ENCODE data around the gene FCHO2. TPM values are rescaled to one million over a fixed set of nuclear protein-coding genes. Genes with fewer than 3 reads are reported as not detected.

FCHO2 gene
- total RNA-seq, 1 experiment from 2014 or later, result 5.8 TPM

DNA sequence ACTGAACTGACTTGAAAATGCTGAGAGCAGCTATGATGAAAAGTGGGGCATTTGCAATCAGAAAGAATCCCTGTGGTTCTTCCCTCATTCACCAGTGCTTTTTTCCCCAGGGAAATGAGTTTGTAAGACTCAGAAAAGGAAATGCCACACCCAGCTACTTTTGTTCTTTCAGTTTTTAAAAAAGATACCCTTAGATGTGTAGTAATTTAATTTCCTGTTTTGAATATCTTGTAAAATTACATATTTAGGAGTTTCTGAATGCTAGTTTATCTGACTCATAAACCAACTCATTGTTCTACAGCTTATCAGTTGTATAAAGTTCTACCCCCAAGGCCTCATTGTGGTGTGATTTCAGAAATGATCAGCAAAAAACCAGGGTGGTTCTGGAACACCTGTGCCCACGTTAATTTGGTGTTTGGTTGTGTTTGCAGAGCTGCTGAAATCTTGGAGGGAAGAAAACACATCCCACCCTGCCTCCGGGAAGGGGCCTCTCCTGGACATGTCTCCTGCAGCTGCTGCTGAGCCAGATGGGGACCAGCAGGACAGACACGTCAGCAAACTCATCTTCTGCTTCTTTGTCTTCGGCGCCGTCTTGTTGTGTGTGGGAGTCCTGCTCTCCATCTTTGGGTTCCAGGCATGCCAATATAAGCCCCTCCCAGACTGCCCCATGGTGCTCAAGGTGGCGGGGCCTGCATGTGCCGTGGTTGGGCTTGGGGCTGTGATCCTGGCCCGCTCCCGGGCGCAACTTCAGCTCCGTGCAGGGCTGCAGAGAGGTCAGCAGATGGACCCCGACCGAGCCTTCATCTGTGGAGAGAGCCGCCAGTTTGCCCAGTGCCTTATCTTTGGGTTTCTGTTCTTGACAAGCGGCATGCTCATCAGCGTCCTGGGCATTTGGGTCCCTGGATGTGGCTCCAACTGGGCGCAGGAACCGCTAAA, 167.3 kb downstream of the FCHO2 start:
- Histone ChIP-seq H3T11ph (ENCODE audit: low read length) (no peak overlapping the region), H3K23me2 (ENCODE audit: insufficient read length, low read depth, low read length, poor library complexity, severe bottlenecking) (peaks cover 10% of the 10 kb centered on the region), H4K91ac (ENCODE audit: insufficient read length, low read depth, low read length) (no peak overlapping the region), H3K23ac (ENCODE audit: insufficient read length, low read depth, low read length) (no peak overlapping the region), H3K79me2 (ENCODE audit: insufficient read depth, low read length) (no peaks in the 10 kb centered on the region), H3K9ac (ENCODE audit: extremely low read depth, insufficient read length, low read length) (no peak overlapping the region), H2BK5ac (ENCODE audit: insufficient read length, low read length) (no peak overlapping the region), H3K14ac (ENCODE audit: insufficient read depth, low read length) (no peak overlapping the region), H2AK5ac (ENCODE audit: insufficient read length, low read length) (no peak overlapping the region), H3K27me3 (ENCODE audit: insufficient read depth, low read length) (peaks cover 16% of the 10 kb centered on the region; the same call in 1 of the 2 replicates), H3K18ac (ENCODE audit: insufficient read length, low read depth, low read length) (no peak overlapping the region), H3K4ac (ENCODE audit: low read depth, low read length) (no peak overlapping the region), H3K4me1 (ENCODE audit: insufficient read depth, low read length) (no peaks in the 10 kb centered on the region), H4K8ac (replicated peaks; ENCODE audit: insufficient read length, low read depth, low read length) (no peak overlapping the region), H2BK20ac (ENCODE audit: low read depth, low read length, poor library complexity, severe bottlenecking) (no peak overlapping the region), H2BK120ac (ENCODE audit: low read depth, low read length, poor library complexity, severe bottlenecking) (no peak overlapping the region), H4K20me1 (ENCODE audit: control insufficient read depth, insufficient read depth, insufficient read length) (no peaks in the 10 kb centered on the region), H3K4me2 (ENCODE audit: insufficient read depth, insufficient read length, low read length) (no peak overlapping the region), H3K27ac (ENCODE audit: insufficient read length, low read depth, low read length) (no peak overlapping the region), H3K79me1 (ENCODE audit: insufficient read depth, low read depth, low read length, poor library complexity, severe bottlenecking) (no peaks in the 10 kb centered on the region), H2BK12ac (ENCODE audit: insufficient read length, low read depth, low read length) (no peak overlapping the region), H3K9me3 (ENCODE audit: control insufficient read depth, low read depth, low read length) (no peaks in the 10 kb centered on the region), H3K56ac (ENCODE audit: insufficient read length, low read depth, low read length) (no peak overlapping the region), H2AFZ (ENCODE audit: low read length) (no peak overlapping the region), H2BK15ac (ENCODE audit: low read depth, low read length) (no peak overlapping the region), H4K5ac (ENCODE audit: insufficient read length, low read depth, low read length) (no peak overlapping the region)
- H3K27me3 Mint-ChIP-seq (ENCODE audit: low read depth), result peaks cover 51% of the 10 kb centered on the region
- no peak overlapping the region for H3K4me3 Mint-ChIP-seq
- TF ChIP-seq, protein P1, sequence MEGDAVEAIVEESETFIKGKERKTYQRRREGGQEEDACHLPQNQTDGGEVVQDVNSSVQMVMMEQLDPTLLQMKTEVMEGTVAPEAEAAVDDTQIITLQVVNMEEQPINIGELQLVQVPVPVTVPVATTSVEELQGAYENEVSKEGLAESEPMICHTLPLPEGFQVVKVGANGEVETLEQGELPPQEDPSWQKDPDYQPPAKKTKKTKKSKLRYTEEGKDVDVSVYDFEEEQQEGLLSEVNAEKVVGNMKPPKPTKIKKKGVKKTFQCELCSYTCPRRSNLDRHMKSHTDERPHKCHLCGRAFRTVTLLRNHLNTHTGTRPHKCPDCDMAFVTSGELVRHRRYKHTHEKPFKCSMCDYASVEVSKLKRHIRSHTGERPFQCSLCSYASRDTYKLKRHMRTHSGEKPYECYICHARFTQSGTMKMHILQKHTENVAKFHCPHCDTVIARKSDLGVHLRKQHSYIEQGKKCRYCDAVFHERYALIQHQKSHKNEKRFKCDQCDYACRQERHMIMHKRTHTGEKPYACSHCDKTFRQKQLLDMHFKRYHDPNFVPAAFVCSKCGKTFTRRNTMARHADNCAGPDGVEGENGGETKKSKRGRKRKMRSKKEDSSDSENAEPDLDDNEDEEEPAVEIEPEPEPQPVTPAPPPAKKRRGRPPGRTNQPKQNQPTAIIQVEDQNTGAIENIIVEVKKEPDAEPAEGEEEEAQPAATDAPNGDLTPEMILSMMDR (conservative IDR thresholded peaks at IDR 0.05), result no peak
- no peak overlapping the region for H3K27ac Mint-ChIP-seq
- H3K36me3 Mint-ChIP-seq (ENCODE audit: insufficient read depth in 1 of 3, low read depth in 3 of 3), result no peaks in the 10 kb centered on the region; a peak in 1 of 7 replicates
- WGBS (ENCODE audit: extremely low coverage, insufficient read length, low lambda C conversion rate), result no CpG with 5 or more reads among the region's 19 CpGs
- DNase-seq, result peak; percentile 59
- peaks cover 0 to 3% of the 10 kb centered on the region in 2 experiments; a peak in 2 of 5 replicates for H3K9me3 Mint-ChIP-seq
- peaks cover 20 to 24% of the 10 kb centered on the region in 2 experiments for H3K4me1 Mint-ChIP-seq
